ENCODE measurements around the gene FABP2. TPM values are rescaled to one million over a fixed set of nuclear protein-coding genes. Genes with fewer than 3 reads are reported as not detected.
"Not testable (repeated sequence)": the region's sequence is repeated elsewhere in the genome, so short reads cannot be mapped to it uniquely, and the experiment has no call there.

The FABP2 gene
- total RNA-seq, result not detected

DNA sequence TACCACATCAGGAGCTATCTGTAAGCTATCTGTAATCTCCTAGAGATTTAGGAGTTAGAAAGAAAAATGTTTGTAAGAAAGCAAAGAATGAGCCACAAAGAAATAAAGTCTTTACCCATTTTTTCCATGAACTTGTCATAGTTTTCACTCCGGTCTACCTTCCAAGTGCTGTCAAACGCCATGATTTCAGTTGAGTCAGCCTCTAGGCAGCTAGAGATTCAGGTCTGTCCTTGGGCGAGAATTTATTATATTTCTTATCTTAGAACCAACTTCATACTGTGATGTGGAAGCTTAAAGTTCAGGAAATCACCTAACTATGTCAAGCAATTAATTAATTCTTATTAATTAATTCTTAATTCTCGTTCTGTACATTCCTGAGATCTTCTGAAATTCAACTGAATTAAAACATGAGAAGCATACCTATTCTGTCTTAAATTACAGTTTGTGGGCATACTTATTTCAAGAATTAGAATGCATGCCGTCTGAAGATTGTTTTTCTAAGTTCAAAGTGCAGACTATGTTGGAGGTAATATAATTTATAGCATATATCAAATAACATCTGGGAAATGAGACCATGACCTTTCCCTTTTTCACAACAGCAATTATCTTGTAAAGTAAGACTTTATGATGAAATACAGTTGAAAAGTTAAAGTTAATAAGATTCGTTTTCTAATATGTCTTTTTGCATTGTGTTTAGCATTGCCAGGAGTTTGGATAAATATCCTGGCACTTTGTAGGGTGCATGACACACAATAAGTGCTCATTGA, at the start of gene FABP2:
FABP2 (minus strand) TSS at position 218 of the 767 bp plus-strand sequence; CDS start at position 182, 36 bp downstream.
- no peak for DNase-seq (ENCODE audit: low spot score)

GRCh38 chr4:119370951-119371683, 49.2 kb upstream of the FABP2 start:
- DNase-seq (ENCODE audit: low spot score), result not testable (repeated sequence)

GRCh38 chr4:119370392-119370791, 48.5 kb upstream of the FABP2 start:
- not testable (repeated sequence) for DNase-seq (ENCODE audit: low spot score)

GRCh38 chr4:119366802-119367201, 44.9 kb upstream of the FABP2 start:
- not testable (repeated sequence) for DNase-seq (ENCODE audit: low spot score)

DNA sequence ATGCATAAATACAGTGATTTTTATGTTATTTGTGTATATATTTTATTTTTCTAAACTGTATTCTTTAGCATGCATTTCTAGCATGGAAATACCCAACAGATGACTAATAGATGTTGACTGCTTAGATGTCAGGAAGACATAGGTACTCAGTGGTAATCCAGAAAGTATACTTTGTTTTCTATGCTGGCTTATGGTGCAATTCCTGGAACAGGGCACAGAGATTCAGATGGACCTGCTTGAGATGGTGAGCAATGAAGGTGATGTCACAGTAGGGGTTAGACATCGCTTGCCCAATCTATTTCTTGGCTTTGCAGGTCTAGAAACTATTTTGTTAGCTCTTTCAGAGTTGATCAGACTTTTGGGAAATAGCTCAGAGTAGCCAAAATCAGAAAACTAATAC, 42.3 kb upstream of the FABP2 start:
- DNase-seq (ENCODE audit: low spot score), result not testable (repeated sequence)

GRCh38 chr4:119363372-119363771, 41.4 kb upstream of the FABP2 start:
- not testable (repeated sequence) for DNase-seq (ENCODE audit: low spot score)

DNA sequence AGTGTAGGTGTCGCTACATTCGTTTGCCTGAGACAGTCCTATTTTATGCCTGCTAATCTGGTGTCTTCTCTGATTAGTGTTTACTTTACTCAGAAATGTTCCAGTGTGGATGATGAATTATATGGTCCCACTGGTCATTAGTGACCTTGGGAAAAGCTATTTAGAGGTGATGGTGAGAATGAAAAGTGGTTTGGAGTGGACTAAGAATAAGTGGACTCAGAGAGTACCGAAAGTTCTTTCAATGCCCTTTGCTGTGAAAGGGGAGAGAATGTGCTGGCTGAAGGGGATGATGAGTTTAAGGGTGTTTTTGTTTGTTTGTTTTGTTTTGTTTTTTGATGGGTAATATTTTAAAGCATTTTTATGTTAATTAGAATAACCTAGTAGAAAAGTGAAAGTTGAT, 40.5 kb upstream of the FABP2 start:
- not testable (repeated sequence) for DNase-seq (ENCODE audit: low spot score)

GRCh38 chr4:119359873-119360272, 37.9 kb upstream of the FABP2 start:
- not testable (repeated sequence) for DNase-seq (ENCODE audit: low spot score)

DNA sequence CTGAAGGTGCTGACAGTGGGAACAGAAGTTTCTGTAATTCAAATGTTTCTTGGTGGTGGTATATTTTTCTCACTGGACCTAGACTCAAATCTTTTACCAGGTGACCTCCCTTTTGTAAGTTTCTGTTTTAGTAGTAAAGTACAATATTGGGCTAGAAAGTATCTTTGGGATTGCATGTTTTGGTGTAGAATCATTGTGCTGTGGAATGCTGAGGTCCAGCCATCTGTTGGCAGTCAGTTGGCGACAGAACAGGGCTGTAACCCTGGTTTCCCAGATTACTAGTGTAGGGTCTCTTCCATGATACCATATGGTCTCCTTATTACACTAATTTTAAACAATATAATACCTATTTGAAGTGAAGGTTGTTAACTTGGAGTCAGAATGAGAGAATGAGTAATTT, 34.9 kb upstream of the FABP2 start:
- not testable (repeated sequence) for DNase-seq (ENCODE audit: low spot score)

DNA sequence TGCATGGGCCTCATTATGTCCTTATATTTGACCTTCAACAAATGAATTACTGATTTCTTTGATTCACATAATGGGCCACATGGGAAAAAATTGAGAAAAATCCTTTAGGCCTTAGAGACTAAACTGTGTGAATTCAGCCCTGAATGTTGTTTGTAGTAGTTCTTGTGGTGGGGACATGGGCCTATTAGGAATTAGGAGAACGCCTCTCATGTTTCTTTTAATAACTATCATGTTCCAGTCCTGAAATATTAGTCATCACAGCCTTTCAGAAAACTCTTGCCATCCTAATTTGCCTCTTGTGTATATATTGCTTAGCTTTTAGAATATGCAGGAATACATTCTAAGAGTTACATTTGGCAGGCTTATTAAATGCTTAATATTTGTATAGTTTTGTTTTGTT, 34.1 kb upstream of the FABP2 start:
- not testable (repeated sequence) for DNase-seq (ENCODE audit: low spot score)

- DNase-seq (ENCODE audit: low spot score), result not testable (repeated sequence)
Measured at GRCh38 chr4:119353364-119353763, 31.4 kb upstream of the FABP2 start.

- DNase-seq (ENCODE audit: low spot score), result not testable (repeated sequence)
Measured at GRCh38 chr4:119348169-119348568, 26.2 kb upstream of the FABP2 start.

DNA sequence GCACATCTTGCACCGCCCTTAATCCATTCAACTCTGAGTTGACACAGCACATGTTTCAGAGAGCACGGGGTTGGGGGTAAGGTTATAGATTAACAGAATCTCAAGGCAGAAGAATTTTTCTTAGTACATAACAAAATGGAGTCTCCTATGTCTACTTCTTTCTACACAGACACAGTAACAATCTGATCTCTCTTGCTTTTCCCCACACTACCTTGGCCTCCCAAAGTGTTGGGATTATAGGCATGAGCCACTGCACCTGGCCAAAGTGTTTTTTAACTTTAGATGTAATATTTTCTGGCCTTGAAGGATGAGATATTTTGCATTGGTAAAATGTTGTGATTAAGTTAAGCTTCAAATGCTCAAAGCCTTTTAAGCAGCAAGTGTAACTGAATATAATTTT, 21.4 kb upstream of the FABP2 start:
- not testable (repeated sequence) for DNase-seq (ENCODE audit: low spot score)

DNA sequence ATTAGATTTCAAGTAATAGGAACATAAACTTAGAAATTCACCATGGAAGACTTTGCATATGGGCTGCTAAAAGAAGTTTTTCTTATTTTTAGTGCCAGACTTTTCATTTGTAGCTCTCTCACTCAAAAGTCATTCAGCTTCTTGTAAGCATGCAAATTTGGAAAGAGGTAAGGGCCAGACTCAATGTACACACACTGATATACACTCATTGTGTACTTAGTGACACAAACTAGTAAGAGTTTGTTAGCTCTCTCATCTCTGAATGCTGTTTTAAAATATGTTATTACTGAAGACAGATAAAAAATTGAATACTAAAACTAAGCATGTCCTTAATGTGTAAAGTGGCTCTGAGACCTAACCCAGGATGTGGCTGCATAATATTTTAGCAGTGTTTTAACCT, 18.0 kb upstream of the FABP2 start:
- DNase-seq (ENCODE audit: low spot score), result not testable (repeated sequence)

- no peak for DNase-seq (ENCODE audit: low spot score)
Measured at GRCh38 chr4:119337010-119337409, 15.1 kb upstream of the FABP2 start.

- not testable (repeated sequence) for DNase-seq (ENCODE audit: low spot score)
Measured at GRCh38 chr4:119336332-119336979, 14.5 kb upstream of the FABP2 start.

- no peak for DNase-seq (ENCODE audit: low spot score)
Measured at GRCh38 chr4:119329835-119330620, 8.1 kb upstream of the FABP2 start.

- no peak for DNase-seq (ENCODE audit: low spot score)
Measured at GRCh38 chr4:119328695-119329094, 6.8 kb upstream of the FABP2 start.

DNA sequence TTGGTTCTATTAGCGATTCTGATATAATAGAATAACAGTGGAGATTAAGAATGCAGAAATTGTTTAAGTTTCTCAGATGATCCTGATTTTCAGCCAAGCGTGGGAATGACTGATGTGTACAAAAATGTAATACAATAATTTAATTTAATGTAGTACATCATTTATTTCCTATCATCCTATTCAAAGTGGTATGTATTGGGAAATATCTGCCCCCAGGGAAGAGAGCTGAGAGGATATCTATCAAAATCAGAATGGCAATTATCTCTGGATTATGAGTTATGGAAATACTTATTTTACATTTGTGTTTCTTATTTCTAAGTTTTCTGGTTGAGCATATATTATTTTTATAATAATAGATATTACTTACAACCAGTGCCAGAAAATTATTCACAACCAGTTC, 3.9 kb downstream of the FABP2 start:
- DNase-seq (ENCODE audit: low spot score), result no peak

DNA sequence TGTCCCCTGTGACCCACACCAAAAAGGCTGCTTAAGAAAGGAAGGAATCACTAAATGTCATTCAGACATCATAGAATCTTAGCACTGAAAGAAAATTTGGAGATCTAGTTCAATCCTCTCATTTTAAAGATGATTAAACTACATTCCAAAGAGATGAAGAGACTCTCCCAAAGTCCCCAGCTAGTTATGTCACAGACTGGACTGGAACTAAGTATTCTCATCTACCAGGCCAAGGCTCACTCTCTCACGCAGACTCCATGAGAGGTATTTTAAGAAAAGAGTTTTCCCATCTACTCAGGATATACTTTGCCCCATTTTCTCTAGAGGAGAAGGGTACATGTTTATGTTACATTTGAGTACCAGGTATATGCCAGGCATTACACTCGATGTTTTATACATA, 6.9 kb downstream of the FABP2 start:
- DNase-seq (ENCODE audit: low spot score), result no peak

GRCh38 chr4:119314356-119314755, 7.6 kb downstream of the FABP2 start:
- no peak for DNase-seq (ENCODE audit: low spot score)

- no peak for DNase-seq (ENCODE audit: low spot score)
Measured at GRCh38 chr4:119313237-119313636, 8.7 kb downstream of the FABP2 start.

All from mucosa of gallbladder (tissue), 1 donor.